Measurements from ENCODE around the gene IDI1. TPM values are rescaled to one million over a fixed set of nuclear protein-coding genes. Genes with fewer than 3 reads are reported as not detected.

The IDI1 gene
- total RNA-seq, 2 experiments from 2014 or later = 64.7 to 65.3 TPM

Other genes starting within 250 kb of the IDI1 start
- 100 to 1,000 TPM; 107 to 108 TPM for gene LARP4B, start 117.4 kb downstream of the IDI1 start, total RNA-seq
- 10 to 100 TPM; 66.0 to 67.1 TPM for gene GTPBP4, start 60.7 kb downstream of the IDI1 start, total RNA-seq
- not detected for gene IDI2, start 23.3 kb downstream of the IDI1 start, total RNA-seq
- gene WDR37, start 7.3 kb upstream of the IDI1 start, total RNA-seq = 10 to 100 TPM; 24.9 to 27.0 TPM